DMS153 treated with DMSO at 0.1 percent for 48 hours (cell line): ENCODE results near the gene CDAN1.
"Not testable (repeated sequence)": the region's sequence is repeated elsewhere in the genome, so short reads cannot be mapped to it uniquely, and the experiment has no call there.

Source experiments
- DNase-seq: peaks from one replicate; lab custom pipeline; 2025; ENCODE audit not compliant: unreplicated experiment; lab: John Stamatoyannopoulos, UW

CDAN1 gene, protein sequence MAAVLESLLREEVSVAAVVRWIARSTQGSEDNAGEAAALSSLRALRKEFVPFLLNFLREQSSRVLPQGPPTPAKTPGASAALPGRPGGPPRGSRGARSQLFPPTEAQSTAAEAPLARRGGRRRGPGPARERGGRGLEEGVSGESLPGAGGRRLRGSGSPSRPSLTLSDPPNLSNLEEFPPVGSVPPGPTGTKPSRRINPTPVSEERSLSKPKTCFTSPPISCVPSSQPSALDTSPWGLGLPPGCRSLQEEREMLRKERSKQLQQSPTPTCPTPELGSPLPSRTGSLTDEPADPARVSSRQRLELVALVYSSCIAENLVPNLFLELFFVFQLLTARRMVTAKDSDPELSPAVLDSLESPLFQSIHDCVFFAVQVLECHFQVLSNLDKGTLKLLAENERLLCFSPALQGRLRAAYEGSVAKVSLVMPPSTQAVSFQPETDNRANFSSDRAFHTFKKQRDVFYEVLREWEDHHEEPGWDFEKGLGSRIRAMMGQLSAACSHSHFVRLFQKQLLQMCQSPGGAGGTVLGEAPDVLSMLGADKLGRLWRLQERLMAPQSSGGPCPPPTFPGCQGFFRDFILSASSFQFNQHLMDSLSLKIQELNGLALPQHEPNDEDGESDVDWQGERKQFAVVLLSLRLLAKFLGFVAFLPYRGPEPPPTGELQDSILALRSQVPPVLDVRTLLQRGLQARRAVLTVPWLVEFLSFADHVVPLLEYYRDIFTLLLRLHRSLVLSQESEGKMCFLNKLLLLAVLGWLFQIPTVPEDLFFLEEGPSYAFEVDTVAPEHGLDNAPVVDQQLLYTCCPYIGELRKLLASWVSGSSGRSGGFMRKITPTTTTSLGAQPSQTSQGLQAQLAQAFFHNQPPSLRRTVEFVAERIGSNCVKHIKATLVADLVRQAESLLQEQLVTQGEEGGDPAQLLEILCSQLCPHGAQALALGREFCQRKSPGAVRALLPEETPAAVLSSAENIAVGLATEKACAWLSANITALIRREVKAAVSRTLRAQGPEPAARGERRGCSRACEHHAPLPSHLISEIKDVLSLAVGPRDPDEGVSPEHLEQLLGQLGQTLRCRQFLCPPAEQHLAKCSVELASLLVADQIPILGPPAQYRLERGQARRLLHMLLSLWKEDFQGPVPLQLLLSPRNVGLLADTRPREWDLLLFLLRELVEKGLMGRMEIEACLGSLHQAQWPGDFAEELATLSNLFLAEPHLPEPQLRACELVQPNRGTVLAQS

DNA sequence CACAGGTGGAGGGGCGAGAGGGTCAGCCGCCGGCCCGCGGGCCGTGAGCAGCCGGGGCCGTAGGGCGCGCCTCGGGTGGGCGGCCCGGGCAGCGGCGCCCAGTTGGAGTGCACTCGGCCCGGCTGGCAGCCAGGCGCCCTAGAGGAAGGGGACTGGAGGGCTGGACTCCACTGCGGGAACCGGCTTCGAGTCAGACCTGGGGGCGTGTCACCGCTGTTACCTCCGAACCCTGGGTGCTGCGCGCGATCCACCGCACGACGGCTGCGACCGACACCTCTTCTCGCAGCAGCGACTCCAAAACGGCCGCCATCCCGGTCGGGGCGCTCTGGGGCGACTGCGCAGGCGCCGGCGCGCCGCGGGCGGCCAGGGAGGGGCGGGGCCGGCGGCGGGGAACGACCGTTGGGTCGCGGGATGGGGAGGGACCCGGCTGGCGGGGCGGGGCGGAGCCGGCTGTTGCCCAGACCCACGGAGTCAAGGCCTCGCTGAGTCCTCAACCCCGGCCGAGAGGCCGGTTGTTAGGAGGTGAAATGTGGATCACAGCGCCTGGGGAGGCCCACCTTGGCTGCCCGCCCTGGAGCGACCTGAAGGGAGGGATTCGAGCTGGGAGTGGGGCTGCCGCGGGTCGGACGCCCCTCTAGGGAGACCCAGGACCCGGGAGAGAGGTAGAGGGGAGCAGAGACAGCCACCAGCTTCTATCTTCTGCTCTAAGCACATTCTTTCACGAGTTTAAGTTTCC, at the start of gene CDAN1:
Gene CDAN1, minus strand, starts transcription at position 336 of the 736 bp plus-strand sequence. Its CDS starts 26 bp downstream, at position 310.
- no peak for DNase-seq

DNA sequence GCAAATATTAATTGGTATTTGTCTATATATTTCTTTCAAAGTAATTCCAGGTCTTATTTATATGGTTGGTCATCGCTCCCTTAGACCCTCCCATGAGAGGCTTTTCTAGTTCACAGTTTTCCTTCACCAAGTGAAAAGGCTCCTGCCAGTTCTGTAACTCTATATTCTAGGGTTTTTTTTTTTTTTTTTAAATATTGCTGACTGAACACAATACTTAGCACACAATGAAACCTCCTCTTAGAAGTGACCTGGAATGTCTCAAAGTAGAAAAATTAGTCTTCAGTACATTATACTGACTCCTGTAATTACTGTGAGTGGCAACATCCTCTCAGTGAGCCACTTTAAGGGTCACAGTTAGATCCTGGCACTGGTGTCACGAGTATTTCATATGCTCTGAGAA, 48.6 kb upstream of the CDAN1 start:
- no peak for DNase-seq

DNA sequence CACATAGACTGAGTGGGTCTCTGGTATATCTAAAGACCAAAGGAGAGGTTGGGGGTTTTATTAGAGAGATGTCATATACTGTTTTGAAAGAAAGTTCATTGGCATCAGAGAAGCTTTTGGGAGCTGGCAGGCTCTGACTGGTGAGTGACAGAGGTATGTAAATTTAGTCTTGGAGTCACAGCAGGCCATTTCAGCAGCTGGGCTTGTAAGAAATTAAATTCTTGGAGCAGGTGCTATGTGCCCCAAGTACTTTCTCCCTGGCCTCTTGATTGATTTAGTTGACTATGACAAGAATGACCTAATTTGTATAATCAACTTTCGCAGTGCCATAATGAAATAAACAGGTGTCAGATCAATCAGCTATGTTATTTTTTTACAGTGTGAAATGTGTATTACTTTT, 47.8 kb upstream of the CDAN1 start:
- DNase-seq, result no peak

DNA sequence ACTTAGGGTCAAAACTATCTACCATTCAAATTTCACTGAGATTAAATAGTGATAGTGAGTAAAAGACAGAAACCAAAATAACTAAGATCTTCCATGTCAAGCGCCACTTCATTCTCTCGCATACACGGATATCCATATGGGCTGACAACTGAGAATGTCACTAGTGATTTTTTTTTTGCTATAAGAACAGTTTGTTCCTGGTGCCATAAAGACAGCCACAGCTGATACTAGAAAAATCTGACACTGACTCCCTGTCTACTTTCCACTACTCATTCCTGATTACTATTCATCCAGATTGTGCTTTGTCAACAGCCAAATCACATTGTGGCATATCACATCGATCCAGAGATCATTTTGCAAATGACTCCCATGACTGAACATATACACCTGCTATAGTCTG, 45.8 kb upstream of the CDAN1 start:
- DNase-seq, result no peak

DNA sequence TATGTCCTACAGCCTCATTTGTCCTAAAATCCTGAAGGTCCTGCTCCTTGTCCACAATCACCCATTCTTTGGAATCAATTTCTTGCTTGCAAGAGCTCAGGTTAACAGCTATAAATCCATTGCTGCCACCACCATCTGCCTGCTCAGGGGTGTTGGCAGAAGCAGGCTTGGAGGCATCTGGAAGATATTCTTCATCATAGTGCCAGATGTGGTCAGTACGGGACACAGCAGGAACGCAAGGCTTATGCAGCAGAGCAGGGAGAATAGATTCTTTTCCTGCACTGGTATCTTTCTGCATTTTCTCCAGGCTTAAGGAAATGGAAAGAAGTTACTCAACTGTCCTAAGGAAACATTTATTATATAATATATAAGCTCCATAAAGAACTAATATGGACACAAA, 38.5 kb upstream of the CDAN1 start:
- no peak for DNase-seq

DNA sequence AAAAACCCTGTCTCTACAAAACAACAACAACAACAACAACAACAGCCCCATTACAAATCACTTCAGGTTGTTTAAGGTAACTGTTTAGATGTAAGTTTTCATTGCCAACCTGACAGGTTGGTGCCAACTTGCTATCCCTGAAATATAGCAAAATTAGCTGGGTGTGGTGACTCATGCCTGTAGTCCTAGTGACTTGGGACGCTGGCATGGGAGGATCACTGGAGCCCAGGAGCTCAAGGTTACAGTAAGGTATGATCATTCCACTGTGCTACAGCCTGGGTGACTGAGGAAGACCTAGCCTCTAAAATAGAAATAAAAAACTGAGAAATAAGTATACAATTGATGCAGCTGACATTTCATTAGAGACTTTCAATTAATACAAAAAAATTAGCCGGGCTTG, 36.0 kb upstream of the CDAN1 start:
- DNase-seq, result no peak

DNA sequence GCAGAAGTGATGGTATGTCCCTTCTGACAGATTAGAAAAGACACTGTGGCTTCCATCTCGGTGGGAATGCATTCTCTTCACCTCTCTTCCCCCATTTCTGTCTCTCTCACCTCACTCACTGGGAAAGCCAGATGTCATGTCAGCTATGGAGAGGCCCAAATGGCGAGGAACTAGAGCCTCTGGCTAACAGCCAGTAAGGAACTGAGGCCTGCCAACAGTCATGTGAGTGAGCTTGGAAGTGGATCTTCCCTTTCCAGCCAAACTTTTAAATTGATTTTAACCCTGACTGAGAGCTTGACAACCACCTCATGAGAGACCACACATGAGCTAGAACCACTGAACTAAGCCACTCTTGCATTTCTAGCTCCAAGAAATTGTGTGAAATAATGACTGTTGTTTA, 35.2 kb upstream of the CDAN1 start:
- no peak for DNase-seq

DNA sequence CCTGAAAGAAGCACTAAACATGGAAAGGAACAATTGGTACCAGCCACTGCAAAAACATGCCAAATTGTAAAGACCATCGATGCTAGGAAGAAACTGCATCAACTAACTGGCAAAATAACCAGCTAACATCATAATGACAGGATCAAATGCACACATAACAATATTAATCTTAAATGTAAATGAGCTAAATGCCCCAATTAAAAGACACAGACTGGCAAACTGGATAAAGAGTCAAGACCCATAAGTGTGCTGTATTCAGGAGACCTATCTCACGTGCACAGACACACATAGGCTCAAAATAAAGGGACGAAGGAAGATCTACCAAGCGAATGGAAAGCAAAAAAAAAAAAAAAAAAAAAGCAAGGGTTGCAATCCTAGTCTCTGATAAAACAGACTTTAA, 29.2 kb upstream of the CDAN1 start:
- DNase-seq, result not testable (repeated sequence)

DNA sequence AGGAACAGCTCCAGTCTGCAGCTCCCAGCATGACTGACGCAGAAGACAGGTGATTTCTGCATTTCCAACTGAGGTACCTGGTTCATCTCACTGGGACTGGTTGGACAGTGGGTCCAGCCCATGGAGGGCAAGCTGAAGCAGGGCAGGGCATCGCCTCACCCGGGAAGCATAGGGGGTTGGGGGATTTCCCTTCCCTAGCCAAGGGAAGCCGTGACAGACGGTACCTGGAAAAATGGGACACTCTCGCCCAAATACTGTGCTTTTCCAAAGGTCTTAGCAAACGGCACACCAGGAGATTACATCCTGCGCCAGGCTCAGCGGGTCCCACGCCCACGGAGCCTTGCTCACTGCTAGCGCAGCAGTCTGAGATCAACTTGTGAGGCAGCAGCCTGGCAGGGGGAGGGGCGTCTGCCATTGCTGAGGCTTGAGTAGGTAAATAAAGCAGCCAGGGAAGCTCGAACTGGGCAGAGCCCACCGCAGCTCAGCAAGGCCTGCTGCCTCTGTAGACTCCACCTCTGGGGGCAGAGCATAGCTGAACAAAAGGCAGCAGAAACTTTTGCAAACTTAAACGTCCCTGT, 27.3 kb upstream of the CDAN1 start:
- not testable (repeated sequence) for DNase-seq

DNA sequence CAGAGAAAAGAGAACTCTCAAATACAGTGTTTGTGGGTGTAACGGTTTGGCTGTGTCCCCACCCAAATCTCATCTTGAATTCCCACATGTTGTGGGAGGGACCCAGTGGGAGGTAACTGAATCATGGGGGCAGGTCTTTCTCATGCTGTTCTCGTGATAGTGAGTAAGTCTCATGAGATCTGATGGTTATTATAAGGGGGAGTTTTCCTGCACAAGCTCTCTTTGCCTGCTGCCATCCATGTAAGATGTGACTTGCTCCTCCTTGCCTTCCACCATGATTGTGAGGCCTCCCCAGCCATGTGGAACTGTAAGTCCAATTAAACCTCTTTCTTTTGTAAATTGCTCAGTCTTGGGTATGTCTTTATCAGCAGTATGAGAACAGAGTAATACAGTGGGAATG, 24.9 kb upstream of the CDAN1 start:
- DNase-seq, result not testable (repeated sequence)

DNA sequence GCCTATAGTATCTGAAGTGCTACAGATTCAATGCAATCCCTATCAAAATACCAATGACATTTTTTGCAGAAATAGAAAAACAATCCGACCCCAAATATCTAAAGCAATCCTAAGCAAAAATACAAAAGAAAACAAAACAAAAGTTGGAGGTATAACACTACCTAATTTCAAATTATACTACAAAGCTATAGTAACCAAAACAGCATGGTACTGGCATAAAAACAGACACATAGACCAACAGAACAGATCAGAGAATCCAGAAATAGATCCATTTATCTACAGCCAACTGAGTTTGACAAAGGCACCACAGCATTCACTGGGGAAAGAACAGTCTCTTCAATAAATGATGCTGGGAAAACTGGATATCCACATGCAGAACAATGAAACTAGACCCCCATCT, 23.8 kb upstream of the CDAN1 start:
- no peak for DNase-seq

DNA sequence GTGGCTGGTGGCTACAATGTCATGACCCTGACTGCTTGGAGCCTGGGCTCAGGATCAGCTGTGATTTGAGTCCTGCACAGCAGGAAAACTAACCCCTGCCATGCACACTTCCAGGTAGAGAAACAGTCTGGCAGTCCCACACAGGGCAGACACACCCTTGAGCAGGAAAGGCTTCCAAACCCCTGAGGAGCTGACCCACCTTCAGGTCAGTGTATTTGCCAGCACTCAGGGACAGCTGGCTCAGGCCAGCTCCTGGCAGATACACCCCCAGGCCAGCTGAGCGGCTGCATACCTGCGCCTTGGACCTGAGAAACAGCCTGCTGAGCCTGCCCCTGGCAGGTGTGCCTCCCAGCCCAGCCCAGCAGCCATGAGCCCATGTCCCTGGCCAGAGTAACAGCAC, 22.2 kb upstream of the CDAN1 start:
- DNase-seq, result no peak

DNA sequence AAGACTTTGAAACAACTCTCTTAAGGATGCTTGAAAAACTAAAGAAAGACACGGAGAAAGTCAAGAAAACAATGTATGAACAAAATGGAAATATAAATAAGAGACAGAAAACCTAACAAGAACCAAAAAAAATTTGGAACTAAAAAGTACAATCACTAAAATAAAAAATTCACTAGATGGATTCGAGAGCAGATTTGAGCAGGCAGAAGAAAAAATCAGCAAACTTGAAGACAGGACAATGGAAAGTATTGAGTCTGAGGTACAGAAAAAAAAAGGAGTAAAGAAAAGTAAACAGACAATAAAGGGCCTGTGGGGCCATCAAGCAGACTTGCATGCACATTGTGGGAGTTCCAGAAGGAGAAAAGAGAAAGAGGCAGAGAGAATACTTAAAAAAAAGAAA, 13.4 kb upstream of the CDAN1 start:
- no peak for DNase-seq

DNA sequence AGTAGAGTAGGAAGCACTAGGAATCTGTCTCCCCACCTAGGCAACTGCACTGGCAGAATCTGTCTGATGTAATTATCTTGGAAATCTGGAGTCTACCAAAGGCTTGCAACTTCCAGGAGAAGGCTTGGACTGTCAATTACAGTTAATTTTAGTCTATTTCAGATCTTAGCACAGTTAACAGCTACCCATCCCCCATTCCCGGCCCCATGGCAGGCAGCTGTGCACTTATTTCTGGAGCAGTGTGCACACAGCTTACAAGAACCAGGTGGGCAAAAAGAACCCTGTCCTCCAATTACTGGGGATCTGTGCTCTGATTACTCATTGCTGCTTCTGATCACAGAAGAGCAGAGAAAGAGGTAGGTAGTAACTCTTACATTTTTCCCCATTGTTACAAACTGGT, 12.3 kb upstream of the CDAN1 start:
- DNase-seq, result no peak

DNA sequence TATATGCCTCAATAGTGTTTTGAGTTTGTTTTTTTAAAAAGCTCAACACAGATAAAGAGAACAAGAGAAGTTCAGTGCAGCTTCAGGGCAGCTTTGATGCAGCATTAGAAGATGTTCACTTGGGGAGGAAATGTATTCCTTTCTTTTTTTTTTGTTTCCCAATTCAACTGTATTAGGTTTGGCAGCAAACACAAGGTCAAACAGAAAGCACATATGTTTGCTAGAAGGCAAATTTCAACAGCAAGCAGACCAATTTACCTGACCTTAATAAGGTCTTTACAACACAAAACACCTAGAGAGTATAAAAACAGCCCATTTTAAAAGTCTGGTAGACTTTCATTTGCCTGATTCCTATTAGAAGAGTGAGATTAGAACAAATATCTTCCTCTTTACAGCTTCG, 7.3 kb upstream of the CDAN1 start:
- no peak for DNase-seq

DNA sequence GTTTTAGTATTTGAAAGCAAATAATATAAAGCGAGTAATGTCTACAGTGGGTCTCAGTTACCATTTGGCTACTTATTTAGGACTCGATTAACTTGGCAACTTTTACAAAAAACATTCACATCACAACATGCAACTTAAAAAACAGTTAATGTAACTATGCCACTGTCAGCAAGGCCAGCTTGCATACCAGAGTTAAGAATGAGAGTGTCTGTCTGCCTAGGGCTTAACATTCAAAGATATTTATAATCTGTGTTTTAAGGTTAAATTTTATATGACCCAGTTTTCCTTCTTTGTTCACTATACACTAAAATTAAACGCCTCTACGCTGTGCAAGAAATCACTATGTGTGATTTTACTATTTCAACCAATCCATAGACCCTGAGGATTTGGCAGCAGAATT, 5.2 kb upstream of the CDAN1 start:
- DNase-seq, result no peak

DNA sequence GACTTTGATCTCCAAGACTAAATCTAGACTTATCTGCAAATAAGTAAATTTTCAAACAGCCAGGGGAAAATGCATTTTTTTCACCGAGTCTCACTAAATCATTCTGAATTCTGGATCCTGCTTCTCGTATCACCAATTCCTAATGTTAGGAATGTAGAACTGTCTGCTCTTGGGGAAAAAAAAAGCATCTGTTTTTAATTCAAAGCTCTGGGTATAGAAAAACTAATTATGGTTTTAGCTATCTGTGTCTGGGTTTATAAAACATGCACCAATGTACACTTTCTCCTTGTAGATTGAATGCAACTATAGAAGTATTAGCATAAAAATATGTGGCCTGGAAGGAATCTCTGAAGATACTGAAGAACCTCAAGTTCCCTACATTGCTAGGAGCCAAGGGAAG, 4.8 kb upstream of the CDAN1 start:
- no peak for DNase-seq

DNA sequence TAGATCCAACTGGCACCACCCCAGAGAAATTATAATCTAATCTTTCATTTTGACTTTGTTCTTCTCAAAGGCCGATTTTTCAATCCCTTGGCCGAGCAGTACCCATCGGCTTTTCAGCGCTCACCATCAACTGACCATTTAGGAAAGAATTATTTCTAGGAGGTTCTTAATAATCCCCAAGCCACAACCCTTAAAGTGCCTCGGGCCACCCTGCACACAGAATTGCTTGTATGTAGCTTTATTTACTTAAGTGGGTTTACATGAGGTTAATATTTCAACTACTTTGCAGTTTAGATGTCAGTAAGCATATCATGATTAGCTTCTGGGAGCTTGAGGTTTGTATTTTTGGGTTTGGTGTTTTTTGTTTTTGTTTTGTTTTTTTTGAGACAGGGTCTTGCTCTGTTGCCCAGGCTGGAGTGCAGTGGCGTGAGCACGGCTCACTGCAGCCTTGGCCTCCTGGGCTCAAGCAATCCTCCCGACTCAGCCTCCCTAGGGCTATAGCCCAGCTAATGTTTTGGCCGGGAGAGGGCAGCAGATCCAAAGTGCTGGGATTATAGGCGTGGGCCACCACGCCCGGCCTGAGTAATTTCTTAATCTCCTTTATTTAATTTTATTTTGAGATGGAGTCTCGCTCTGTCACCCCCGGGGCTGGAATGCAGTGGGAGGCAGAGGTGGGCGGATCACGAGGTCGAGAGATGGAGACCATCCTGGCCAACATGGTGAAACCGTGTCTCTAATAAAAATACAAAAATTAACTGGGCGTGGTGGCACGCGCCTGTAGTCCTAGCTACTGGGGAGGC, 801 bp upstream of the CDAN1 start:
- no peak for DNase-seq

DNA sequence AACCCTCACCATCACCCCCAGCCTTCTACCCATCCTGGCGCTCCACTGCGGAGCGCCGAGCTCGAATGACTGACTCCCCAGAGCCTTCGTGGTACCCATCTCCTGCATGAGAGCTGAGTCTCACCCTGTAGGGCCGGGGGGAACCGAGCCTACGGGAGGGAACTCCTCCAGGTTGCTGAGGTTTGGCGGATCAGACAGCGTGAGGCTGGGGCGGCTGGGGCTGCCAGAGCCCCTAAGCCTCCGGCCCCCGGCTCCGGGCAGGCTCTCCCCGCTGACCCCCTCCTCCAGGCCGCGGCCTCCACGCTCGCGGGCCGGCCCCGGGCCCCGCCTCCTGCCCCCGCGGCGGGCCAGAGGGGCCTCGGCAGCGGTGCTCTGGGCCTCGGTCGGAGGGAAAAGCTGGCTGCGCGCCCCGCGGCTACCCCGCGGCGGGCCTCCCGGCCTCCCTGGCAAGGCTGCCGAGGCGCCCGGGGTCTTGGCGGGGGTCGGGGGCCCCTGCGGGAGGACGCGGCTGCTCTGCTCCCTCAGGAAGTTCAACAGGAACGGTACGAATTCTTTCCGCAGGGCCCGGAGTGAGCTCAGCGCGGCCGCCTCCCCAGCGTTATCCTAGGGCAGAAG, 643 bp downstream of the CDAN1 start:
- DNase-seq, result no peak
